Right cardiac atrium (tissue), 5 donors: Measurements from ENCODE around the gene LYRM4. TPM values are rescaled to one million over a fixed set of nuclear protein-coding genes. Genes with fewer than 3 reads are reported as not detected.

Experiments used
- ATAC-seq, 2 donors: fragments of 200-7000 bp; cut with Tn5 transposase; one replicate each; pipeline versions ENCODE4 v1.8.0 to v1.9.1; 2020; ENCODE audit warnings: moderate library complexity in 2 of 2, mild to moderate bottlenecking in 1 of 2
- DNase-seq, 3 donors: peaks; one replicate each; pipeline ENCODE4 v3.0.0-alpha.2; 2020
- H3K27ac ChIP-seq: one replicate; pipeline ENCODE4 v1.5.1; 2013; ENCODE audit warnings: mild to moderate bottlenecking, low read length, control low read depth, moderate library complexity
- H3K27me3 ChIP-seq: one replicate; pipeline ENCODE4 v1.6.1; 2013; ENCODE audit not compliant: control insufficient read depth, insufficient read depth
- H3K4me1 ChIP-seq: one replicate; pipeline ENCODE4 v1.6.1; 2013; ENCODE audit warnings: low read length; ENCODE audit not compliant: control insufficient read depth, insufficient read depth
- H3K4me3 ChIP-seq: one replicate; pipeline ENCODE4 v1.5.1; 2013; ENCODE audit warnings: low read length, control low read depth
- H3K9me3 ChIP-seq: one replicate; pipeline ENCODE4 v1.6.1; 2013; ENCODE audit warnings: low read length; ENCODE audit not compliant: control insufficient read depth
- WGBS: extraction: QIAGEN DNeasy Blood & Tissue Kit; methylation state at CpG from one replicate; pipeline ENCODE4 v1.1.7; 2013; 5-methylcytosine and 5-hydroxymethylcytosine counted together
- intact Hi-C, 4 donors: fragments of 100-400 bp; cut with DNase I; formaldehyde crosslinking; loops; one replicate each; pipeline versions ENCODE4 v1.11.0 to v1.14.0; 2022 to 2023
- polyA plus RNA-seq: library from polyadenylated mRNA; stranded (reverse); fragments of 200-250 nt; gene quantifications from one replicate; pipeline ENCODE4 v1.2.3, GENCODE V29; 2013
- total RNA-seq, 4 donors: library from RNA; stranded (reverse); fragmentation: NEBNext Ultra II Directional; extraction: Animal tissue kit (Norgen Biotek cat#: 25700); gene quantifications; one replicate each; pipeline ENCODE4 v1.2.1, GENCODE V29; 2021
- donor health status: healthy with polysubstance abuse.
- donor health status: DM: no; HTN: yes; CAD: no.
- donor health status: DM: no; HTN: no; CAD: no.
- donor health status: DM: no; HTN: yes; CAD: no; lungs with severe emphysema.
- donor health status: DM: yes; HTN: yes; CAD: no.

Gene LYRM4
- total and polyA plus RNA-seq, 5 donors: 20.2 to 30.5 (median 26.6) TPM

DNA sequence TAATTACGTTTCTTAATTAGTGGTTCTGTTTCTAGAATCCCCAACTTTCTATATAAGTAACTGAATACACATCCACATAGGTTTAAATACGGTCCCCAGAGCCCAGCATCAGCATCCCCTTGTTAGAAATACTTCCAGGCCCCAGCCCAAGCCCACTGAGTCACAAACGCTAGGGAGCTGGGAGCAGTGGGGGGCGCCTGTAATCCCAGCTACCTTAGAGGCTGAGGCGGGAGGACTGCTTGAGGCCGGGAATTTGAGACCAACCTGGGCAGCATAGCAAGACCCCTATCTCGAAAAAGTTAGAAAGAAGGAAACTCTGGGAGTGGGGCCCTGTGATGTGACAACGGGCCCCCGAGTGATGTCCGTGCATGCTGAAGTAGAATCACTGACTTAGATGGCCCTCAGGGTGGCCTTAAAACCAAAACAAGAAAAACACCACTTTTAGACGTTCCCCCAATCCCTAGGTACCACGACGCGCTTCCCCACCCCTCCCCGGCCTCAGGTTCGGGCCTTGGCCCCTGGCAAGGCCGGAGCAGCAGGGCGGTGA, 176.9 kb downstream of the LYRM4 start:
- no peak for ATAC-seq
- DNase-seq: peak in 1 of 3 donors; percentile 24
- H3K9me3 ChIP-seq: no peaks in the 10 kb centered on the region
- peak overlapping the region; percentile 54 for H3K27ac ChIP-seq
- H3K4me1 ChIP-seq: no peaks in the 10 kb centered on the region
- H3K27me3 ChIP-seq: no peaks in the 10 kb centered on the region
- WGBS: 53% methylated on average over 18 of the region's 18 CpGs
- H3K4me3 ChIP-seq: peak overlapping the region; percentile 59
- intact Hi-C loops: no loop called here

DNA sequence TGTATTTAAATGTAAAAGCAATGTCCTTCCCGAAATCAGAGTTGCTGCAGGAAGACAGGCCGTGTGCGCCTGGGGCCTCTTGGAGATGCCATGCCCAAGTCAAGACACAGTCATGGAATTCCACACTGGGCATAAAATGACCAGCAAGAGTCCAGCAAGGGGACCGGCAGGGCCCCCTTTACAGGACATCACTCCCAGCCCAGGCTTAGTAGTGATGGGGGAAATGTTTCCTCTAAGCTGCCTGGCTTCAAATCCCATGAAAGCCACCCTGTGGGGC, 177.5 kb downstream of the LYRM4 start:
- H3K4me3 ChIP-seq: no peak overlapping the region
- intact Hi-C loops: no loop called here
- no peaks in the 10 kb centered on the region for H3K9me3 ChIP-seq
- no peaks in the 10 kb centered on the region for H3K4me1 ChIP-seq
- no peaks in the 10 kb centered on the region for H3K27me3 ChIP-seq
- ATAC-seq (no peak), DNase-seq (no peak)
- no peak overlapping the region for H3K27ac ChIP-seq
- 48% methylated on average over 4 of the region's 4 CpGs for WGBS

DNA sequence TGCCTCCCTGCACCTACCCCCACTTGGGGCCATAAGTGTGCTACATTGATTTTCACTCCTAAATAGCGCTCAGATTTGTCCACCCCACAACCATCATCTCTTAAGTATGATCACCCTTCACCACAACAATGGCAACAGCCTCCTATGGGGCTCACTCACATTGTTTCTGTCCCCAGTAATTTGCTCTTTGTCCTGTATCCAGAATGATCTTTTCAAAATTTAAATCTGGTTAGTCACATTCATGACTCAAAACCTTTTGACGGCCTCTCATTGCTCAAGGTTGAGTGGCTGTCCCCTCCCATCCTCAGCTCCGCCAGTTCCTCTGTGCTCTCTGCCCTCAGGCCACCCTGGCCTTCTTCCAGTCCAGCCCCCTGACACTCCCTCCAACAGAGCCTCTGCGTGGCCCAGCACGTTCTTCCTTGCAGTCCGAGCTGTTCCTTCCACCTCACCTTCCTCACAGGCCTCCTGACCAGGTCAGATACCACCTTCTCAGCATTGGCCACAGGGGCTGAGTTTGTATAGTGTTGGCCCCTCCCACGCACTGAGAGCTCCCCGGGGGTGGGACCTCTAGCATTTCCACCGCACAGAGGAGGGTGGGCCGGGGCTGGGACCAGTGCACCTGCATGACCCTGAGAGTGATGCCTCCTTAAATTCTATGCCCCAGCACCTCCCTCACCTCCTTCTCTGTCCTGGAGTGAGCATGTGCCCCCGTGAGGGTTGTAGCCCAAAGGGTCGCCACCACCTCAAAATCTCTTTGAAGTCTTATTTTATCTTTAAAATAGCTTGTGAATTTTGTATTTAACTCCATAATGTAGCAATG, 178.1 kb downstream of the LYRM4 start:
- WGBS: 83% methylated on average over 12 of the region's 12 CpGs
- ATAC-seq: no peak
- intact Hi-C loops: no loop called here
- no peak overlapping the region for H3K27ac ChIP-seq
- no peaks in the 10 kb centered on the region for H3K4me1 ChIP-seq
- no peaks in the 10 kb centered on the region for H3K27me3 ChIP-seq
- peak; percentile 57 to 73 (median 59) for DNase-seq
- no peaks in the 10 kb centered on the region for H3K9me3 ChIP-seq
- H3K4me3 ChIP-seq: no peak overlapping the region

DNA sequence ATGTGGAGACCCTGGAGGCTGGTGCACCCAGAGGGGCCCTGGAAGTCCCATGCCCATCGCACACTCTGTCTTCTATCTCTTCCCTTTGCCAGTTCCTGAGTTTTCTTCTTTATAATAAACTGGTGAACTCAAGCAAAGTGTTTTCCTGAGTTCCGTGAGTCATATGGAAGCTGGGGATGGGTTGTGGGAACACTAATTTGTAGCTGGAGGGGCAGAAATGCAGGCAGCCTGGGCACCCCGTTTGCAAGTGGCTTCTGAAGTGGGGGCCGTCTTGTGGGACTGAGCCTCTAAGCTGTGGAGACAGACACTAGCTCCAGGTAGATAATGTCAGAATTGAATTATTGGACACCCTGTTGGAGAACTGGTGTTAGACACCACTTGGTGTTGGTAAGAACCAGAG, 178.8 kb downstream of the LYRM4 start:
- ATAC-seq (no peak), DNase-seq (no peak)
- Histone ChIP-seq H3K27me3 (no peaks in the 10 kb centered on the region), H3K9me3 (no peaks in the 10 kb centered on the region), H3K4me1 (no peaks in the 10 kb centered on the region), H3K4me3 (no peak overlapping the region), H3K27ac (no peak overlapping the region)
- 75% methylated on average over 4 of the region's 4 CpGs for WGBS
- intact Hi-C loops: no loop called here

DNA sequence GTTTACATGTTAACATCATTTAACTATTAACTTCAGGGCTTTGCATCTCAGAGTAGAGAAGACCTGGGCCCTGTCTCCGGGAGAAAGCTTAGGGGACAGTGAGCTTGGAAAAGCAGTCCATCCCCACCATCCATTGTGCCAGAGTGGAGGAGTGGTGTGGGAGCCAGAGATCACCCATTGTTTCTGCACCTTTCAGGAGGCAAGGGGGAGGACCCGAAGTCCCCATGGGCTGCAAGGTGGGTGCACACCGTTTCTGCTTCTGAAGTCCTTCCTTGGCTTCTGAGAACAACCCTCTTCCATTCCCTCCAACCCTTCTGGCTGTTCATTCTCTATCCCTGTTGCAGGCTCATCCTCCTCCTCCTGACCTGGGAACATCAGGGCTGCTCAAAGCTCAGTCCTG, 179.6 kb downstream of the LYRM4 start:
- no peaks in the 10 kb centered on the region for H3K4me1 ChIP-seq
- H3K27ac ChIP-seq: no peak overlapping the region
- H3K27me3 ChIP-seq: no peaks in the 10 kb centered on the region
- H3K4me3 ChIP-seq: no peak overlapping the region
- ATAC-seq (no peak), DNase-seq (no peak)
- WGBS: 87% methylated on average over 3 of the region's 3 CpGs
- intact Hi-C loops: no loop called here
- H3K9me3 ChIP-seq: no peaks in the 10 kb centered on the region

DNA sequence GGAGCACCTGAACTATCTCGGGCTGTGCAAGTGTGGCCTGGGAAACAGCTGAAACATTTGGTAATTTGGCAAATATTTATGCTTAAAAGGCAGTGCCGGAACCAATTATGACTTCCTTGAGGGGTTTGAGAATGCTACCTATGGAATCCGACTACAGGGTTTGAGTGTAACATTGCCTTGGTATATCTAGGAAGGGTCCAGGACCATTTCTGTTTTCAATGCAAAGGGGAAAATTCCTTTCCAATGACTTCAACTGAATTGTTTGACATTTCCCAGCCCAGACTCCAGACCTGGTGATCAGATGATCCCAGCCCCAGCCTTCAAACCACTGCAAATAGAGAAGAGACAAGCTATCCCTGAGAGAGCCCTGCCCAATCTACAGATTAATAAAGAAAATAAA, 180.2 kb downstream of the LYRM4 start:
- 75% methylated on average over 3 of the region's 3 CpGs for WGBS
- intact Hi-C loops: no loop called here
- DNase-seq (no peak), ATAC-seq (no peak)
- H3K27me3 ChIP-seq: no peaks in the 10 kb centered on the region
- no peak overlapping the region for H3K27ac ChIP-seq
- no peaks in the 10 kb centered on the region for H3K9me3 ChIP-seq
- H3K4me1 ChIP-seq: no peaks in the 10 kb centered on the region
- H3K4me3 ChIP-seq: no peak overlapping the region

DNA sequence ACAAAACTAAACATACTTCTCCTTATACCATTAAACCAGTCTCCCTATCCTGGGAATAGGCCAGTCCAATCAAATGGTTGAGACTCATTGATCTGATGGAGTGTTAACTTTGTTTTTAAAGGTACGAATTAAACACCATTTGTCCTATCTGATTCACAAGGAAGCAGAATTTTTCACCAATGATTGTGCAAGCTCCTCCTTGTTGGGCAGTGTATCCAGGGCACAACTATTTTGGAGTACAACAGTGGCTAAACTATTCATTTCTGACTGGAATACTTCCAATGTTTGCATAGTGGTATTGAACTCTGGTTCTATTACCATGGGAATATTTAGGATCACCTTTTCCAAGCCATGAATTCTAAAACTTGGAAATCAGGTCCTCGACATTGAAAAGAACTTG, 181.1 kb downstream of the LYRM4 start:
- no peak for DNase-seq
- ATAC-seq: no peak
- 92% methylated on average over 2 of the region's 2 CpGs for WGBS
- Histone ChIP-seq H3K9me3 (no peaks in the 10 kb centered on the region), H3K4me1 (no peaks in the 10 kb centered on the region), H3K27me3 (no peaks in the 10 kb centered on the region), H3K4me3 (no peak overlapping the region), H3K27ac (no peak overlapping the region)
- intact Hi-C loops: no loop called here

DNA sequence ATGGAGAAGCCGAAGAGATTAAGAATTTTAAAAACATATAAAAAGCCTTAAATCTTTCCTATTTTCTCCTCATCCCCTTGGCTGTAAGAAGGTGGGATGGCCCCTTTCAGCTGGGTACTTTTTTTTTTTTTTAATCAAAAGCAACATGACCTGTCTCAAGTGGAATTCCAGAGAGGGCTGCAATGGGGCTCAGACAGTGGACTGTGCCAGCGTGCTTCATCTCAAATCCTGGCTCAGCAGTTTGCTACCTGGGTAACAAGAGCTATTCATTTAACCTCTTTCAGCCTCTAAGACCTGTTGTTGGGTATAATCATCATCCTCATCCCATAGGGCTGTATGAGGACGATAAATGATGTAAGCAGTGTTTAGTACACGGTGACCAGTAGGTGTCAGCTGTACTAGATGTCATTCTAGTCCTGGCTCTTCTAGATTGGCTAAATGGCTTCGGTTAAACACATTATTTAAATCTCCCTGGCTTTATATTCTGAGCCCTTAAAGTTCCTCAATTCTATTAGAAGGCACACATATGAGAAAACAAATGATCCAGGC, 182.6 kb downstream of the LYRM4 start:
- WGBS: 48% methylated on average over 5 of the region's 5 CpGs
- Histone ChIP-seq H3K9me3 (no peaks in the 10 kb centered on the region), H3K27me3 (no peaks in the 10 kb centered on the region), H3K27ac (no peak overlapping the region), H3K4me3 (no peak overlapping the region), H3K4me1 (no peaks in the 10 kb centered on the region)
- intact Hi-C loops: no loop called here
- peak; percentile 49 to 54 for ATAC-seq
- no peak for DNase-seq

DNA sequence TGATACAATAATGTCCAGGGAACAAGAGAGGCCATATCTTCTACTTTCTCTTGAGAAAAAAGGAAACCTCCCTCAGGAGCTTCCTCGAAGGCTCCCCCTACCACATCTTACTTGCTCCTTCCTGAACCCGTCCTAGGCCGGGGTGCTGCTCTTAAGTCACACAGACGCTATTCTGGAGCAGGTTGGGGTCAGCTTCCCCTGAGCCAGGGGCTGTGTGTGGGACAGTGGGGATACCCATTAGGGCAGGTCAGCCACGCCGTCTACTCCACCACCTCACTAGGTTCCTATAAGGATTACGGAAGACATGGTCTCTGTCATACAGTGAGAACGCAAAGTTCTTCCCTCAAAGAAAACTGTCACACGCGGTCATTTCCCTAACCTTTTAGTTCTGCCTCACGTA, 183.8 kb downstream of the LYRM4 start:
- 91% methylated on average over 11 of the region's 11 CpGs for WGBS
- intact Hi-C loops: no loop called here

DNA sequence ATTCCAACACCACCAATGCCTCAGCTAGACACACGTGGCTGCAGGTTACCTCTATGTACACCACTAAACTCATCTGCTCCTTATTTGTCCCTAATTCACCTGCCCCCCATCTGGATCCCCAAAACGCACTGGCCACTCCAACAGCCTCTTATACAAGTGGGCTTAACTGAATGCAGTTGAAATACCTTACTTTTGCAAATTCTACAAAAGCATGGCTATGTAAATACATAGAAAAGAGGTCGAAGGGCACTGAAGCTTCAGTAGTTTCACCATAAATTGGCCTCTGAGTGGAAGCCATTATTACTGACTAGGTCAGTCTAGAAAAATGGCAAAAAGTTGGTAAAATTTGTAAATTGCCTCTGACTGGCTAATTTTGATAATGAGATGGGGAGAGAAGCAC, 186.8 kb downstream of the LYRM4 start:
- no peaks in the 10 kb centered on the region for H3K9me3 ChIP-seq
- intact Hi-C loops: no loop called here
- 80% methylated on average over 3 of the region's 3 CpGs for WGBS
- H3K4me3 ChIP-seq: no peak overlapping the region
- no peaks in the 10 kb centered on the region for H3K27me3 ChIP-seq
- ATAC-seq (no peak), DNase-seq (no peak)
- no peak overlapping the region for H3K27ac ChIP-seq
- H3K4me1 ChIP-seq: no peaks in the 10 kb centered on the region

More for the DNA sequence above, 183.8 kb downstream of the LYRM4 start:
- Histone ChIP-seq H3K9me3 (no peaks in the 10 kb centered on the region), H3K4me1 (no peaks in the 10 kb centered on the region), H3K27me3 (no peaks in the 10 kb centered on the region), H3K27ac (no peak overlapping the region), H3K4me3 (no peak overlapping the region)
- ATAC-seq: no peak
- DNase-seq: no peak

DNA sequence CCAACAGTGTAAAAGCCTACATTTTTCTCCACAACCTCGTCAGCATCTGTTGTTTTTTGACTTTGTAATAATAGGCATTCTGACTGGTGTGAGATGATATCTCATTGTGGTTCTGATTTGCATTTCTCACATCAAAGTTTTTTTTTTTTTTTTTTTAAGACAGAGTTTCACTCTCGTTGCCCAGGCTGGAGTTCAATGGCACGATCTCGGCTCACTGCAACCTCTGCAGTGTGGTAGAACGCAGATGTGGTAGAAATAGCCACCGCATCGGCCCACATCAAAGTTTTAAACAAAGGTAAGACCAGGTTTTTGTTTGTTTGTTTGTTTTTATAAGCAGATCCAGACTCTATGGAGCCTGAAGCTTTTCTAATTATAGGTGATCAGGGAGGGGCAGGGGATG, 188.3 kb downstream of the LYRM4 start:
- DNase-seq: no peak
- Histone ChIP-seq H3K4me3 (no peak overlapping the region), H3K27me3 (no peaks in the 10 kb centered on the region), H3K4me1 (no peaks in the 10 kb centered on the region), H3K27ac (no peak overlapping the region), H3K9me3 (no peaks in the 10 kb centered on the region)
- ATAC-seq: no peak
- intact Hi-C loops: no loop called here
- WGBS: 87% methylated on average over 7 of the region's 7 CpGs
